HCT116 (cell line): ENCODE data around the gene RALGPS1. TPM values are rescaled to one million over a fixed set of nuclear protein-coding genes. Genes with fewer than 3 reads are reported as not detected.

ENCODE experiments used
- ATAC-seq: fragments of 200-7000 bp; cut with Tn5 transposase; 2 replicates; pipeline ENCODE4 v1.9.1; 2020; ENCODE audit warnings: mild to moderate bottlenecking, moderate library complexity
- BruUV-seq: library from RNA; stranded (reverse); fragments of 400-500 nt; replicated peaks from 2 replicates; lab custom pipeline; 2021; lab: Mats Ljungman, UMichigan
- CTCF ChIA-PET: fragments of 300-600 bp; sonication (Branson Sonifier 250); formaldehyde crosslinking; loops from one replicate; lab custom pipeline; 2021; ENCODE audit warnings: antibody characterized with exemption; lab: Charles Lee
- POLR2A ChIA-PET: fragments of 300-600, 350-600 bp; sonication (Branson Sonifier 250); formaldehyde crosslinking; loops from one replicate; lab custom pipeline; 2021; ENCODE audit warnings: antibody characterized with exemption; lab: Charles Lee
- RAD21 ChIA-PET, 2 experiments: fragments of 300-600 bp; sonication (Branson Sonifier 250); formaldehyde crosslinking; loops; one replicate each; lab custom pipeline; 2023; ENCODE audit warnings: low total read pairs in 2 of 2; ENCODE audit not compliant: uncharacterized antibody in 2 of 2, unreplicated experiment in 2 of 2, low non-redundant PET in 1 of 2; lab: Charles Lee
- DNase-seq: peaks from one replicate; pipeline ENCODE4 v3.0.0-alpha.2; 2010; ENCODE audit warnings: low read depth, low spot score
- H2AFZ ChIP-seq: fragments of 200-600 bp; shearing (Covaris generic), sonication (generic); 2 replicates; pipeline ENCODE4 v1.6.1; 2017; ENCODE audit warnings: low read depth, mixed run types, mixed read lengths, antibody characterized with exemption, low read length; ENCODE audit not compliant: poor library complexity, severe bottlenecking
- H3K27ac ChIP-seq: 2 replicates; pipeline ENCODE4 v1.5.1; 2012; ENCODE audit warnings: low read depth, low read length
- H3K27me3 ChIP-seq: fragments of 200-600 bp; sonication (generic); 2 replicates; pipeline ENCODE4 v1.6.1; 2016; ENCODE audit warnings: mixed run types, low read length, mixed read lengths; ENCODE audit not compliant: insufficient read depth
- H3K36me3 ChIP-seq, 2 experiments: fragments of 200-500 bp in 1 of 2; fragments of 200-600 bp in 1 of 2; sonication (Bioruptor generic) in 1 of 2; sonication (generic) in 1 of 2; 2 replicates each; pipeline versions ENCODE4 v1.5.1 to v1.6.1; 2014 to 2016; ENCODE audit warnings: low read length in 2 of 2, inconsistent platforms in 1 of 2, mixed read lengths in 1 of 2, mixed run types in 1 of 2; ENCODE audit not compliant: insufficient read depth in 2 of 2, control insufficient read depth in 1 of 2
- H3K4me1 ChIP-seq, 2 experiments: fragments of 200-600 bp in 1 of 2; sonication (generic) in 1 of 2; 2 replicates each; pipeline versions ENCODE4 v1.5.1 to v1.6.1; 2012 to 2017; ENCODE audit warnings: low read length in 2 of 2, inconsistent platforms in 1 of 2, mild to moderate bottlenecking in 1 of 2, mixed read lengths in 1 of 2, mixed run types in 1 of 2, moderate library complexity in 1 of 2; ENCODE audit not compliant: insufficient read depth in 2 of 2, control insufficient read depth in 1 of 2
- H3K4me2 ChIP-seq: fragments of 200-600 bp; sonication (generic); 2 replicates; pipeline ENCODE4 v1.6.1; 2017; ENCODE audit warnings: mixed run types, low read length, mixed read lengths
- H3K4me3 ChIP-seq, 2 experiments: fragments of 200-600 bp in 1 of 2; sonication (generic) in 1 of 2; replicated peaks in 1 of 2; 2 replicates each; pipeline ENCODE4 v1.5.1; 2011 to 2016; ENCODE audit warnings: low read length in 2 of 2, control low read depth in 1 of 2, low read depth in 1 of 2, mild to moderate bottlenecking in 1 of 2, mixed read lengths in 1 of 2, mixed run types in 1 of 2
- H3K79me2 ChIP-seq: fragments of 200-600 bp; sonication (generic); 2 replicates; pipeline ENCODE4 v1.6.1; 2017; ENCODE audit warnings: mild to moderate bottlenecking, mixed run types, low read length, moderate library complexity, mixed read lengths; ENCODE audit not compliant: insufficient read depth
- H3K9ac ChIP-seq: fragments of 200-600 bp; sonication (generic); 2 replicates; pipeline ENCODE4 v1.6.1; 2016; ENCODE audit warnings: low read length, mixed read lengths
- H3K9me2 ChIP-seq: fragments of 200-600 bp; sonication (generic), shearing (Covaris generic); 2 replicates; pipeline ENCODE4 v1.6.1; 2017; ENCODE audit warnings: mixed run types, mild to moderate bottlenecking, moderate library complexity; ENCODE audit not compliant: insufficient read depth
- H3K9me3 ChIP-seq, 2 experiments: fragments of 200-500 bp in 1 of 2; fragments of 200-600 bp in 1 of 2; sonication (Bioruptor generic) in 1 of 2; sonication (generic) in 1 of 2; 2 replicates each; pipeline ENCODE4 v1.6.1; 2014 to 2017; ENCODE audit warnings: low read length in 2 of 2, mixed read lengths in 2 of 2, inconsistent platforms in 1 of 2, low read depth in 1 of 2, mild to moderate bottlenecking in 1 of 2, mixed run types in 1 of 2, moderate library complexity in 1 of 2; ENCODE audit not compliant: control insufficient read depth in 1 of 2, insufficient read depth in 1 of 2
- H4K20me1 ChIP-seq: fragments of 200-600 bp; sonication (generic), shearing (Covaris generic); 2 replicates; pipeline ENCODE4 v1.6.1; 2017; ENCODE audit warnings: mixed run types, mild to moderate bottlenecking, moderate library complexity; ENCODE audit not compliant: insufficient read depth
- CEBPB ChIP-seq: IDR thresholded peaks from 2 replicates; pipeline ENCODE4 v1.6.1; 2012; ENCODE audit warnings: low read depth
- FOSL1 ChIP-seq: IDR thresholded peaks from 2 replicates; pipeline ENCODE4 v1.6.1; 2012; ENCODE audit warnings: low read depth
- MAX ChIP-seq: IDR thresholded peaks from 2 replicates; pipeline ENCODE4 v1.6.1; 2012
- POLR2AphosphoS5 ChIP-seq: IDR thresholded peaks from 2 replicates; pipeline ENCODE4 v1.6.1; 2011; ENCODE audit warnings: mild to moderate bottlenecking, low read depth, low read length, moderate library complexity
- SIN3A ChIP-seq: IDR thresholded peaks from 2 replicates; pipeline ENCODE4 v1.6.1; 2012; ENCODE audit warnings: low read depth
- intact Hi-C: fragments of 100-400 bp; cut with micrococcal nuclease; formaldehyde crosslinking; loops from 2 replicates; pipeline ENCODE4 v1.10.0; 2022
- total RNA-seq: library from RNA; stranded (reverse); gene quantifications from one replicate; pipeline ENCODE4 v1.2.1, GENCODE V29; 2021; ENCODE audit not compliant: unreplicated experiment

The RALGPS1 gene
- total RNA-seq, 1 experiment from 2014 or later: 7.6 TPM

GRCh38 chr9:126955811-126956210 is 41.2 kb downstream of the RALGPS1 start:
- no TSS peak for BruUV-seq
- Histone ChIP-seq H3K36me3 (no peaks in the 10 kb centered on the region), H3K4me1 (peaks cover 28 to 38% of the 10 kb centered on the region in 2 experiments), H4K20me1 (no peaks in the 10 kb centered on the region), H3K4me3 (no peak overlapping the region), H3K9me3 (no peaks in the 10 kb centered on the region), H3K27ac (no peak overlapping the region), H2AFZ (no peak overlapping the region)
- RAD21 ChIA-PET: no interaction called here
- DNase-seq: no peak
- CTCF ChIA-PET: interaction anchor here (0.7 to 2.3 kb wide), 2 partner anchors 10 to 249 kb away, joined by 3 to 6 read pairs; no protein-coding TSS in a partner anchor
- POLR2A ChIA-PET: no interaction called here
- TF ChIP-seq SIN3A (no peak), MAX (no peak)
- TF ChIP-seq, all 23 proteins: peak for 0
- Histone ChIP-seq H3K9me2 (no peaks in the 10 kb centered on the region), H3K9ac (no peak overlapping the region), H3K4me2 (peak overlapping the region; percentile 35; the same call in 1 of the 2 replicates), H3K27me3 (no peaks in the 10 kb centered on the region), H3K79me2 (no peaks in the 10 kb centered on the region)
- no peak for ATAC-seq
- intact Hi-C loops: no loop called here

- RAD21 ChIA-PET: no interaction called here
Observed at GRCh38 chr9:126956917-126957686, 42.5 kb downstream of the RALGPS1 start.

More at GRCh38 chr9:126956917-126957686, 42.5 kb downstream of the RALGPS1 start:
- intact Hi-C loops: no loop called here
- H3K27ac ChIP-seq: peak overlapping the region; percentile 68; the same call in 1 of the 2 replicates
- H3K9me2 ChIP-seq: no peaks in the 10 kb centered on the region
- H2AFZ ChIP-seq: no peak overlapping the region
- H3K36me3 ChIP-seq: no peaks in the 10 kb centered on the region
- H3K4me2 ChIP-seq: peak overlapping the region; percentile 64
- POLR2A ChIA-PET: no interaction called here
- no TSS peak for BruUV-seq
- peak overlapping the region in 1 of 2 experiments; percentile 21; a peak in 2 of 4 replicates for H3K4me3 ChIP-seq
- TF ChIP-seq POLR2AphosphoS5 (0 out of 2 replicates have a peak, but pooled peaks have one; percentile 25), FOSL1 (no peak; the same call in 1 of the 2 replicates), CEBPB (0 out of 2 replicates have a peak, but pooled peaks have one; percentile 29)
- TF ChIP-seq, all 23 proteins: peak for 2
- Histone ChIP-seq H4K20me1 (no peaks in the 10 kb centered on the region), H3K79me2 (no peaks in the 10 kb centered on the region), H3K27me3 (no peaks in the 10 kb centered on the region), H3K9me3 (no peaks in the 10 kb centered on the region), H3K9ac (peak overlapping the region; percentile 37), H3K4me1 (peaks cover 28 to 38% of the 10 kb centered on the region in 2 experiments)
- CTCF ChIA-PET: interaction anchor here (0.9 to 2.3 kb wide), 6 partner anchors 9 to 258 kb away, joined by 3 to 6 read pairs (median 4); no protein-coding TSS in a partner anchor
- ATAC-seq: peak; percentile 81
- DNase-seq: peak; percentile 35
